Measurements from ENCODE around the gene SKOR1. TPM values are rescaled to one million over a fixed set of nuclear protein-coding genes. Genes with fewer than 3 reads are reported as not detected.

Gene SKOR1
- total and polyA plus RNA-seq, 2 of the 8 experiments (the other 6 are each of a cell fraction or from before 2014, with no cell fraction given) = 0.03 to 0.11 TPM

- TF ChIP-seq SP4 (IDR thresholded peaks at IDR 0.05; ENCODE audit: low read length) (no peak), HDAC2 (IDR thresholded peaks at IDR 0.05; ENCODE audit: borderline replicate concordance in 1 of 2, low read depth in 2 of 2, low read length in 2 of 2) (no peak), SIN3A (conservative IDR thresholded peaks at IDR 0.05 in 1 of 2, IDR thresholded peaks at IDR 0.05 in 1 of 2; ENCODE audit: low read depth in 1 of 2, low read length in 2 of 2) (no peak)
These were observed 18.8 kb upstream of the SKOR1 start (continued) for GRCh38 chr15:67806536-67806935.
